HepG2 (cell line): ENCODE results near the gene SYT17. TPM values are rescaled to one million over a fixed set of nuclear protein-coding genes. Genes with fewer than 3 reads are reported as not detected.

Experiments
- BCL3 ChIP-seq: sonication (generic); formaldehyde crosslinking; IDR thresholded peaks from 2 replicates; pipeline ENCODE4 v1.5.1; 2020; ENCODE audit warnings: mild to moderate bottlenecking, missing genetic modification reagents, moderate library complexity
- BCL6 ChIP-seq: IDR thresholded peaks from 2 replicates; pipeline ENCODE4 v1.6.1; 2016; ENCODE audit warnings: missing genetic modification reagents, missing compliant biosample characterization
- CEBPG ChIP-seq: IDR thresholded peaks from 2 replicates; pipeline ENCODE4 v1.6.1; 2016
- ELF1 ChIP-seq: sonication (generic); formaldehyde crosslinking; IDR thresholded peaks from 2 replicates; pipeline ENCODE4 v1.4.0; 2020; ENCODE audit warnings: missing genetic modification reagents
- GFI1 ChIP-seq: sonication (generic); formaldehyde crosslinking; IDR thresholded peaks from 2 replicates; pipeline ENCODE4 v1.5.0; 2020; ENCODE audit warnings: missing genetic modification reagents, mild to moderate bottlenecking, borderline replicate concordance
- MED13 ChIP-seq: sonication (generic); formaldehyde crosslinking; IDR thresholded peaks from 2 replicates; pipeline ENCODE4 v1.5.0; 2020; ENCODE audit warnings: missing genetic modification reagents
- RBFOX2 ChIP-seq: fragments of 200-400 bp; formaldehyde crosslinking; IDR thresholded peaks from 2 replicates; pipeline ENCODE4 v1.6.1; 2017; ENCODE audit warnings: low read depth, mild to moderate bottlenecking, low read length
- REPIN1 ChIP-seq: sonication (generic); formaldehyde crosslinking; IDR thresholded peaks from 2 replicates; pipeline ENCODE4 v1.8.0; 2022; ENCODE audit warnings: missing genetic modification reagents, low read depth, mild to moderate bottlenecking, borderline replicate concordance
- RNF2 ChIP-seq: fragments of 450-650 bp; conservative IDR thresholded peaks from 2 replicates; pipeline ENCODE4 v1.6.1; 2016; ENCODE audit warnings: low read depth
- THAP11 ChIP-seq: IDR thresholded peaks from 2 replicates; pipeline ENCODE4 v1.6.1; 2016; ENCODE audit warnings: missing biosample characterization, missing genetic modification reagents
- ZHX2 ChIP-seq, 2 experiments: sonication (generic) in 1 of 2; formaldehyde crosslinking in 1 of 2; IDR thresholded peaks; 2 replicates each; pipeline versions ENCODE4 v1.6.1 to v1.9.0; 2014 to 2022; ENCODE audit warnings: antibody characterized with exemption in 1 of 2, borderline replicate concordance in 1 of 2, inconsistent platforms in 1 of 2, low read depth in 1 of 2, missing genetic modification reagents in 1 of 2
- ZNF10 ChIP-seq: sonication (generic); formaldehyde crosslinking; IDR thresholded peaks from 2 replicates; pipeline ENCODE4 v1.4.0; 2020; ENCODE audit warnings: mild to moderate bottlenecking, low read depth, missing genetic modification reagents, borderline replicate concordance
- ZNF329 ChIP-seq: sonication (generic); formaldehyde crosslinking; IDR thresholded peaks from 2 replicates; pipeline ENCODE4 v1.9.0; 2021; ENCODE audit warnings: low read depth, mild to moderate bottlenecking, missing genetic modification reagents
- ZNF770 ChIP-seq: sonication (generic); formaldehyde crosslinking; IDR thresholded peaks from 2 replicates; pipeline ENCODE4 v1.5.0; 2020; ENCODE audit warnings: mild to moderate bottlenecking, missing genetic modification reagents
- polyA plus RNA-seq, 8 experiments: library from polyadenylated mRNA; depleted of rRNA in 3 of 8; stranded (reverse) in 7 of 8; unstranded in 1 of 8; fragments of >200 nt; fragmentation: Illumina TruSeq in 4 of 8; extraction: Trizol in 4 of 8; gene quantifications; 2 replicates each; pipeline versions ENCODE4 v1.2.1 to v1.2.3, GENCODE V29; 2011 to 2016; ENCODE audit warnings: low read depth in 4 of 8, missing spikeins in 1 of 8, mixed read lengths in 1 of 8; ENCODE audit not compliant: insufficient read depth in 1 of 8
- total RNA-seq, 5 experiments: library from RNA; depleted of rRNA; stranded (reverse); fragments of >200 nt; fragmentation: Illumina TruSeq; extraction: Trizol; gene quantifications; 2 replicates each; pipeline ENCODE4 v1.2.3, GENCODE V29; 2016; ENCODE audit warnings: low read depth in 1 of 5
- TF ChIP-seq, protein P1 (sequence below): sonication (generic); formaldehyde crosslinking; IDR thresholded peaks from 2 replicates; pipeline ENCODE4 v1.4.0; 2020; ENCODE audit warnings: missing genetic modification reagents, mild to moderate bottlenecking, borderline replicate concordance

SYT17 gene
- total and polyA plus RNA-seq, 2 of the 13 experiments (the other 11 are each of a cell fraction or from before 2014, with no cell fraction given): 0.44 TPM; not detected in 1

DNA sequence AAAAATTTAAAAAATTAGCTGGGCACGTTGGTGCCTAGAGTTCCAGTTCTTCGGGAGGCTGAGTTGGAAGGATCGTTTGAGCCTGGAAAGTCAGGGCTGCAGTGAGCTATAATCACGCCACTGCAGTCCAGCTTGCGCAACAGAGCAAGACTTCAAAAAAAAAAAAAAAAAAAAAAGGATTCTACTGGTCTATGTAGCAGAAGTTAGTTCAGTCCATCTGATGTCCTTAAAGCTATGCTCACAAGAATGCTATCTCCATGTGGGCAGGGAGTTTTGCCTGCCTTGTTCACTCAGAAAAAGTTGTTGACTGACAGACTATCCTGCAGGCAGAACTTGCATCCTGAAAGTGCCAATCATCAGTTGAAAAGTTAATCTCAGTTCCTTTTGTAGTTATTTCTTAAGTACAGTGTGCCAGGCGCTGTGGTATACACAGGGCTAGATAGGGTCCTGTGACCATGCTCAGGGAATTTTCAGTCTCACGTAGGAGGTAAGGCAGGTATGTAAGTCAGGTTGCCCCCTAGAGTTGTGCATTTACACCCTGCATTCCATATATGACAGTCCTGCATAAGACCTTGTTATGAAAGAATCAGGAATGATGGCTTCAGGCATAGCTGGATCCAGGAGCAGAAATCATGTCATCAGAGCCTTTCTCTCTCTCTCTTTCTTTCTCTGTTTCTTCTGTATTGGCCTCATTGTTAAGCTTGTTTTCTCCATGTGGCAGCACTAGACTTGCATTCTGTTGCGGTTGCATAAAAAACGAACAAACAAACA is 7.6 kb downstream of the SYT17 start (continued):
- TF ChIP-seq ZNF770 (peak; percentile 79), ELF1 (no peak), REPIN1 (CRISPR knock-in tag) (no peak), RBFOX2 (no peak), ZNF10 (CRISPR knock-in tag) (no peak), CEBPG (peak; percentile 91), MED13 (CRISPR knock-in tag) (no peak), THAP11 (CRISPR knock-in tag) (no peak), BCL6 (0 out of 2 replicates have a peak, but pooled peaks have one; percentile 24), RNF2 (0 out of 2 replicates have a peak, but pooled peaks have one; percentile 35), GFI1 (peak; percentile 53; the same call in 1 of the 2 replicates), ZNF329 (CRISPR knock-in tag) (peak; percentile 99), ZHX2 (IDR thresholded peaks at IDR 0.05; ENCODE audit: low read depth) (no peak), ZHX2 (CRISPR knock-in tag; IDR thresholded peaks at IDR 0.05; ENCODE audit: borderline replicate concordance) (no peak), BCL3 (CRISPR knock-in tag) (no peak)
- TF ChIP-seq, protein P1, sequence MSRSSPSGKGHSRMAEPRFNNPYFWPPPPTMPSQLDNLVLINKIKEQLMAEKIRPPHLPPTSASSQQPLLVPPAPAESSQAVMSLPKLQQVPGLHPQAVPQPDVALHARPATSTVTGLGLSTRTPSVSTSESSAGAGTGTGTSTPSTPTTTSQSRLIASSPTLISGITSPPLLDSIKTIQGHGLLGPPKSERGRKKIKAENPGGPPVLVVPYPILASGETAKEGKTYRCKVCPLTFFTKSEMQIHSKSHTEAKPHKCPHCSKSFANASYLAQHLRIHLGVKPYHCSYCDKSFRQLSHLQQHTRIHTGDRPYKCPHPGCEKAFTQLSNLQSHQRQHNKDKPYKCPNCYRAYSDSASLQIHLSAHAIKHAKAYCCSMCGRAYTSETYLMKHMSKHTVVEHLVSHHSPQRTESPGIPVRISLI (CRISPR knock-in tag): peak; percentile 96
